K562 (cell line): ENCODE results near the gene ITIH6.

Experiments
- FOXP1 ChIP-seq: sonication (generic); formaldehyde crosslinking; IDR thresholded peaks from 2 replicates; pipeline ENCODE4 v1.8.0; 2022; ENCODE audit warnings: mild to moderate bottlenecking, missing genetic modification reagents
- NFE2 ChIP-seq: IDR thresholded peaks from 2 replicates; pipeline ENCODE4 v1.6.1; 2014; ENCODE audit warnings: antibody characterized with exemption, low read depth
- TF ChIP-seq, protein P1 (sequence below): fragments of 450-650 bp; formaldehyde crosslinking; IDR thresholded peaks from 2 replicates; pipeline ENCODE4 v1.4.0; 2022; ENCODE audit warnings: mild to moderate bottlenecking, moderate library complexity

DNA sequence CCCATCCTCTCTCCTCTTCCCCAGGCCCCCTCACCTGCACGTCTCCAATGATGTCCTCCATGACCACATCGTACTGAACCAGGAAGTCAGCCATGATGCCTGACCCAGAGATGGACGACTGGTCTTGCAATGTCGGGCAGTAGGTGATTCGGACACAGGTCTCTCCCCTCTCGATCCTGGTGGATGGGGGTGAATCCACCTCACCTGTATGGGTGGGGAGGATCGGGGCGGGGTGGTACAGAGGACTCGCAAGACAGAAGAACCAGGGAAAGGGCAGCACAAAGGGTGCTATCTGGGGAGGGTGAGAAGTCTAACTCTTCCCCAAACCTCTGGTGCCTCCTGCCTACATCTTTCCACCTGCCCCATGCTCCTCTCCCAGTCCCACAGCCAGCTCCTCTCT is 9.6 kb downstream of the ITIH6 start:
- TF ChIP-seq NFE2: no peak
- TF ChIP-seq FOXP1: no peak
- TF ChIP-seq, protein P1, sequence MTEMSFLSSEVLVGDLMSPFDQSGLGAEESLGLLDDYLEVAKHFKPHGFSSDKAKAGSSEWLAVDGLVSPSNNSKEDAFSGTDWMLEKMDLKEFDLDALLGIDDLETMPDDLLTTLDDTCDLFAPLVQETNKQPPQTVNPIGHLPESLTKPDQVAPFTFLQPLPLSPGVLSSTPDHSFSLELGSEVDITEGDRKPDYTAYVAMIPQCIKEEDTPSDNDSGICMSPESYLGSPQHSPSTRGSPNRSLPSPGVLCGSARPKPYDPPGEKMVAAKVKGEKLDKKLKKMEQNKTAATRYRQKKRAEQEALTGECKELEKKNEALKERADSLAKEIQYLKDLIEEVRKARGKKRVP (CRISPR knock-in tag): no peak
